ENCODE data around the gene PPP6R2.

The PPP6R2 gene

DNA sequence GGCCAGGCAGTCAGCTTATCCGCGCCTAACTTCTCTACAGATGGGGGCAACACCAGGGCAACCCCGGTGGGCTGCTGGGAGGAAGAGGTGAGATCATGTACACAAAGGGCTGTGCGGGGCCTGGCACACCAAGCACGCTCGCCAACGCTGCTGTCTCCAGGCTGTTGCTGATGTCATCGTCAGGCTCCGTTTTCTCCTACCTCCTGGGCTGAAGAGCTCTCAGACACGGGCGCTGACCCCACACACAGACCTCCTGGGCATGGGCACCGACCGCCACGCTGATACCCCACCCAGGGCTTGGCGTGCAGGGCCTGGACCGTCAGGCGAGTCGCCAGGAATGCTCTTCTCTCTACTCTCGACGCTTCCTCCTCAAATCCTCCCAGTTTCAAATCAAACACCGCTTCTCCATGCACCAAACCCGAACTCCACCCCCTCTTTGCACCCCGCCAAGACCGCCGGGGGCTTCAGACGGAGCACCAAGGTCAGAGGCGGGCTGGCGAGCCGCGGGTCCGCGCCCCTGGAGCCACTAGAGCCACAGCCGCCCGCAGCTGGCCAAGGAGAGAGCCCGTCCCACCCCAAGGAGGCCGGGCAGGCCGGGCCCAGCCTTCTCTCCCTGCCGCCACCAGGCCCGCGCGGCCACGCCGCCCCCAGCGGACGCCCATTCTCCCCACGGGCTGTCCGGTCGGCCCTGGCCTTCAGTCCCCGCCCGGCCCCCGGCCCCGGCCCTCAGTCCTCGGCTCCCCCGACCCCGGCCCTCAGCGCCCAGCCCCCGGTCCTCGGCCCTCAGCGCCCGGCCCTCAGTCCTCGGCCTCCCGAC, 130.9 kb downstream of the PPP6R2 start:
- no peak for DNase-seq

DNA sequence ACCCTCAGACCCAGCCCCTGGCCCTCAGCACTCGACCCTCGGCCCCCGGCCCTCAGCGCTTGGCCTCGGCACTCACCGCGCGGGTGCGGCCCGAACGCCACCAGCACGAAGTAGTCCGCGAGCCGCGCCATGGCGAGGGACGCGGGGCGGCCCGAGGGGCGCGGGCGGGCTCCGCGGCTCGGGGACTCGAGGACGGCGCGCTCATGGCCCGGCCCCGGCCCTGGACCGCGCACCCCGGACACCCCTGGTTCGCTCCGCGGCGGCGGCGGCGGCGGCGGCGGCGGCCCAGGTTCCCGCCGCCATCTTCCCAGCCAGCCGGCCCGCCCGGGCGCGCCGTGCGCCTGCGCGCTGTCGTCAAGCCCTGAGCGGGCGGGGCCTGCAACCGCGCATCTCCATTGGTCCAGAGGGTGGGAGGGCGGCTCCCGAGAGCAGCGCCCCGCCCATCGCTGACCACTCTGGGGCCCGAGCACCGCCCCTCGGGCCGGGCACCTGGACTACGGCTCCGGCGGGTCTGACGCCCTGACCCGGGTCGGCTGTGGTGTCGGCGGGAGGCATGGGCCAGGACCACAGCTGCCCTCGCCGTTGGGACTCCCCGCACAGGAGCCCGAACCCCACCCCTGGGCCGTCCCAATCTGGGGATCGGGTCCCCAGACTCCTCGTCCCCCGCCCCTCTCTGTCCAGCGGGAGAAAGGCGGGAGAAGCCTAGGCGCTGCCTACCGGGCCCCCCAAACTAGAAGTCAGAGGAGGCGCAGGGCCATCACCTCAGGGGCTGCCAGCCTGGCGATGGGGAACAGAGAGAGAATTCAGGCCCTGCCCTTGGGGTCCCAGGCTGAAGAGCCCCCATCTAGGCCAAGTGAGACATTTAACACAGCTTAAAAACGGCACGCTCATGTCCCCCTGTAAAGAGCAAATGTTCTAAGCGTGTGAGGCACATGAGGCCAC, 131.9 kb downstream of the PPP6R2 start, which contains the start of gene SBF1:
Gene SBF1, minus strand, starts transcription at position 326 of the 942 bp plus-strand sequence. Its CDS starts 195 bp downstream, at position 131.
- DNase-seq = peak; percentile 94

DNA sequence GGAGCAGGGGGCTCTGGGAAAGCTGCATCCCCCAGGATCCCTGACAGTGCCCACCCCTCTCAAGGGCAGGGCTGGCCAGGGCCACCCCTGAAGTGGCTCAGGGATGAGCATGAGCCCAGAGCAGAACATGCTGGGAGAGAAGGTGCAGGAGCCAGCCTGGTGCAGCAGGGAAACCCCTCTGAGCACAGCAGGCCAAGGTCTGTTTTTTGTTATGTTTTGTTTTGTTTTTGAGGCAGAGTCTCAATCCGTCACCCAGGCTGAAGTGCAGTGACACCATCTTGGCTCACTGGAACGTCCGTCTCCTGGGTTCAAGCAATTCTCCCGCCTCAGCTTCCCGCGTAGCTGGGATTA, 132.5 kb downstream of the PPP6R2 start:
- DNase-seq = no peak

DNA sequence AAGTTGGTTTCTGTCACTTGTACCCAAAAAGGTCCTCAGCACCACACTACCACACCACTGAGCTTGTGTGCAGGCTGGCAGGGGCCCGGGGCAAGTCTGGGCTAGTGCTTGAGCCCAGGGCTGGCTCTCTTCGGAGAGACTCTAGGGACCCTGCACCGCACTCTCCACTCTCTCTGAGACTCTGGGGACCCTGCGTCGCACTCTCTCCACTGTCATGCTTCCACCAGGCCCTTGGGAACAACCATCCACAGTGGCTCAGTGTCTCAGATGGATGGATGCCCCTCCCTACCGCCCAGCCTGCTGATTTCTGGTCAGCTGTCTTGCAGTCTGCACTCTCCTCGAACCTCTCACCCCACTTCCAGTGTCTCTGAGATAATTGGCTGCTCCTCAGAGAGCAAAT, 133.7 kb downstream of the PPP6R2 start:
- DNase-seq = no peak

DNA sequence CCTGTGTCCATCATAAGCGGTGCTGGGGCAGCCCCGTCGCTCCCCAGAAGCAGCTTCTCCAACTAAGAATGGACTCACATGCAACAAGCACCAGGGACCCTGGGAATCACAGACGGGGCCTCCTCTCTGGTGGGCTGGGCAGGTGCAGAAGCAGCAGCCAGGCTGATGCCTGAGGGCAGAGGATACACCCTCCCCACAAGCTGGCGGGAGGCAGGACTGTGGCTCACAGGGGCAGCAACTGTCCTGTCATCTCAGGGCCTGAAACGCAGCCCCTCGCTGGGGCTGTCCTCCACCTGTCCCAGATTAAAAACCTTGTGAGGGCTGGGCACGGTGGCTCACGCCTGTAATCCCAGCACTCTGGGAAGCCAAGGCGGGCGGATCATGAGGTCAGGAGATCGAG, 134.8 kb downstream of the PPP6R2 start:
- no peak for DNase-seq

DNA sequence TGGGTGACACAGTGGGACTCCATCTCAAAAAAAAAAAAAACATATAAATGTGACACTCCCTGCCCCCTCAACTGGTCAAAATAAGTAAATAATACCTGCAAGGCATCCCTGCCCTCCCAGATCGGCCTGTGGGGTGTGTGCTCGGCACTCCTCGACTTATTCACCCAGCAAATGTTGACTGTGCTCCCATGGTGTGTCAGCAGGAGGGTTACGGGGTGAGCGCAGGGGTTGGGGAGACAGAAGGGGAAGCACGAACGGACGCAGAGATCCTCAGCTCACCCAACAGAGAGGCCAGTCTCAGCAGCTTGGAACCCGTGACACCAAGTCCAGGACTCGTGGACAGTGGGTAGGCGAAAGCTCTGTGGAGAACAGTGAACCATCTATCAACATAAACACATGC, 136.6 kb downstream of the PPP6R2 start:
- no peak for DNase-seq

DNA sequence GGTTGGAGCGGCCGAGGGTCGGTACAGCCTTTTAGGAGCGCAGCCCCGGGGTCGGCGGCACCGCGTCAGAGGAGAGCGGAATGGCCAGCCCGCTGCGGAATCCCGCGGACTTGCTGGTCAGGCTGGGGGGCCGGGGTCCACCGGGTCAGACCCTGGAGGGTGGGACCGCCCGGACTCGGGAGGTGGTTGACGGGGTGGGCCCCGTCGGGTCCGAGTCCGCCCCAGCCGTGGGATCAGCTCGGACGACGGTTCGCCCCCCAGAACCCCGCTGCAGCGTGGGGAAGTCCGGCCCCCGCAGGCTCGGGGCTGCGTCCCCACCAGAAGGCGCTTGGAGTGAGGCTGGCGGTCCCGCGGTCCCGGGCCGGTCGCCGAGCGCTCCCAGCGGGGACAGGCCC, 137.9 kb downstream of the PPP6R2 start:
- DNase-seq = no peak

DNA sequence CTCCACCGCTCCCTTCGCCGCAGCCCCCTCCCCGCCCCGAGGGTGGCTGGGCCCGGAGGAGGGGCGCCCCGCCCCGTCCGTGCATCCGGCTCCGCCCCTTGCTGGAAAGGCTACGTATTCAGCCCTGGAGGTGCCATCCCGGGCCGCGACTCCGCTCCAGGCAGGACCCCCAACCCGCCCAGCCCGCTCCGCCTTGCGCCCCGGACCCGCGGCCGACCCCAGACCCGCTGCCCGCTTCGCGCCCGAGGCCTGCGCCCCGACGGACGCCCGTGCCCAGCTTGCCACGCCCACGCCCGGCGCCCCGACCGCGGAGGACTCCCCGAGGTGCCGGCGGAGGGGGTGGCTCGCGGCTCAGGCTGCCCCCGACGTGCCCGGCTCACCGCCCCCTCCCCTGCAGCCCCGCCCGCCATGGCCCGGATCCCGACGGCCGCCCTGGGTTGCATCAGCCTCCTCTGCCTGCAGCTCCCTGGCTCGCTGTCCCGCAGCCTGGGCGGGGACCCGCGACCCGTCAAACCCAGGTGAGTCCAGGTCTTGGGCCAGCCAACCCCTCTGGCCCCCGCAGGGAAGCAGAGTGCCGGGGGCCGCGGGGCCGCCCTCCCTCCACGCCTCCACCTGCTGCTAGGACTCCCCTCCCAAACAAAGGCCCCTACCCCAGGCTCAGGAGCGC, 138.4 kb downstream of the PPP6R2 start, which contains the start of gene ADM2:
Gene ADM2, plus strand, starts transcription at position 104 of the 667 bp plus-strand sequence. Its CDS starts 305 bp downstream, at position 409.
- DNase-seq = no peak

DNA sequence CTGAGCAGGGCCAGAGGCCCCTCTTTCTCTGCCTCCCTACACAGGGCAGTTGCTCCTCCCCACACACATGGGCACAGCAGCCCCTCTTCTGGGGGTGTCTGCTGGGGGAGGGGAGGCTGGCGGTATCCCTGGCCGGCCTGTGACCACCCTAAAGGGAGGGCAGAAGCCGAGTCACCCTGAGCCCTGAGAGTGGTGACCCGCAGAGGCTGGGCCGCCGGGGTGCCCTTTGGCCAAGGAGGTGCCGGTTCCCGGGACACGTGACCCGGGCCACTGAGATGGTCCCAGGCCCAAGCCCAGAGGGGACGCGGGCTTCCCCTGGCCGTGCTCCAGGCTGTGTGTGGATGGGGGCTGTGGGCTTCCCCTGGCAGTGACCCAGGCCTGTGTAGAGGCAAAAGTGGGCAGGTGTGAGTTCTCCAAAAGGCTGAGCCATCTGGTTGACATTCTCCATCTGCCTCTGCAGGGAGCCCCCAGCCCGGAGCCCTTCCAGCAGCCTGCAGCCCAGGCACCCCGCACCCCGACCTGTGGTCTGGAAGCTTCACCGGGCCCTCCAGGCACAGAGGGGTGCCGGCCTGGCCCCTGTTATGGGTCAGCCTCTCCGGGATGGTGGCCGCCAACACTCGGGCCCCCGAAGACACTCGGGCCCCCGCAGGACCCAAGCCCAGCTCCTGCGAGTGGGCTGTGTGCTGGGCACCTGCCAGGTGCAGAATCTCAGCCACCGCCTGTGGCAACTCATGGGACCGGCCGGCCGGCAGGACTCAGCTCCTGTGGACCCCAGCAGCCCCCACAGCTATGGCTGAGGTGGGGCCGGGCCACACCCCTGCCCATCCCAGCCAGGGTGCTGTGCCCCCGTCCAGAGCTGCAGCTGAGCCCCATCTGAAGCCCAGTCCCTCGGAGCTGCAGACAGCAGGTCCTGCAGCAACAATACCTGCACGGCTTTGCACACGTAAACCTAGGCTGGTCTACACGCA, 139.3 kb downstream of the PPP6R2 start:
- no peak for DNase-seq

DNA sequence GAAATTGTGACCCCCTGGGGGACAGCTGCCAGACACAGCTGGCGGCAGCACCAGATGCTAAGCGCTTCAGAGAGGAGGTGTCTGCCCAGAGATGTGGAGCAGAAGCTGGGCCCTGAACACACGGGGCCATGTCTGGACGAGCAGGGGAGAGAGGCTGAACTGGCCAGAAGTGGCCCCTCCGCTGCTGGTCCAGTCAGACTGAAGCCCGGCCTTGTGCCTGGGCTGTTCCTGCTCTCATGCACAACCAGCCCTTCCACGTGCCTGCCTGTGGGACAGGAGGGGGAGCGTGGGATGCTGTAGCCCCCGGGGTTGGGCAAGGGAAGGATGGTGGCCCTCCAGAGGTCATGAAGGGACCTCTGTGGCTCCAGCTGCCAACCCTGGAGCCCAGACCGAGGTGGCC, 140.0 kb downstream of the PPP6R2 start:
- no peak for DNase-seq

DNA sequence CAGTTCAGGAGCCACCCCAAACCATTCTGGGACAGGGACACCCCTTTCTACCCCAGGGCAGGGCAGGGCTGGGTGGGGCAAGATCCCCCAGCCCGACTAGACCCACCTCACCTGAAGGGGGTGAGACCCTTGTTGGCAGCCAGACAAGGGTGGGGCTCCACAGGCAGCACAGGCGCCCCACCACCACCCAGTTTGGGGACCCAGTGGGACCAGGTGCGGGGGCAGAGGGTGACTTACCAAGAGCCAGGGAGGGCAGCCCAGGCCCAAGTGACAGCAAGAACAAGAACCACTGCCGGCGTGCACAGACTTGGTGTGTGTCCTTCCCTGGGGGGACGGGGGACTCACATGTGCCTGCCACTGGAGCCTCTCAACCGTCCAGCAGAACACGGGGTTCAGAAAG, 140.4 kb downstream of the PPP6R2 start:
- no peak for DNase-seq

DNA sequence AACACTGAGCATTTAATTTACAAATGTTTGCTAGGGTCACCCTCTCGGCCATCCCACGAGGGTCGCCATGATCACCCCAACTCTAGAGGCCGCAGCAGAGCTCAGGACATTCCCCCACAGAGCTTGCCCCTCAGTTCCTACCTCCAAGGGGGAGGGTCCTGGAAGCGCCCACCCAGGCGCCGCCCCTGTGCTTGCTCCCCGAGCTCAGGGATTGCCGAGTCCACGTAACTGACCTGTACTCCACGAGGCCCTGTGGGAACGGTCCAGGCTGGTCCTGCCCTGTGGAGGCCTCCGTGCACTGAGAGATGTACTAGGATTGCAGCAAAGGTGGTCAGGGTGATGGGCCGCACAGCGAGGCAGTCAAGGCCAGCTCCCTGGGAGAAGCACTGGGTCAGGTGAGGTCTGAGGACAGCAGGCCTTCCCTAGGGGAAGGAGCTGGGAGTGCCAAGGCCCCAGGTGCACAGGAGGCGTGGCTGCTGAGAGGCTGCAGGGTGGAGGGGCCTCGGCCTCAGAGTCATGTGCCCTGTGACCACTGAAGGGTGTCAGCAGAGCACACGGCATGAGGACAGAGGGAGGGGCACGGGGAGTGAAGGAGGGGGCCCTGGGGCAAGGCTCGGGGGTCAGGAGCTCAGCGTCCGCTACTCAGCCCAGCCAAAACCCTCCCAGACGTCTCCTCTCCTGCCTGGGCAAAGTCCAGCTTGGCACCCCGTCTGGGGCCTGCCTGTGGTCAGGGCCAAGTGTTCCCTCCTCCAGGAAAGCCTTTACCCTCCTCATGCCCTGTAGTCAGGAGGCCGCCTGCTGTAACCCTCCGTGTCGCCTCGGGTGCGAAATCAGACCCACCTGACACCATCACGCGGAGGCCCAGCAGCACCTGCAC, 141.1 kb downstream of the PPP6R2 start:
- DNase-seq = no peak

DNA sequence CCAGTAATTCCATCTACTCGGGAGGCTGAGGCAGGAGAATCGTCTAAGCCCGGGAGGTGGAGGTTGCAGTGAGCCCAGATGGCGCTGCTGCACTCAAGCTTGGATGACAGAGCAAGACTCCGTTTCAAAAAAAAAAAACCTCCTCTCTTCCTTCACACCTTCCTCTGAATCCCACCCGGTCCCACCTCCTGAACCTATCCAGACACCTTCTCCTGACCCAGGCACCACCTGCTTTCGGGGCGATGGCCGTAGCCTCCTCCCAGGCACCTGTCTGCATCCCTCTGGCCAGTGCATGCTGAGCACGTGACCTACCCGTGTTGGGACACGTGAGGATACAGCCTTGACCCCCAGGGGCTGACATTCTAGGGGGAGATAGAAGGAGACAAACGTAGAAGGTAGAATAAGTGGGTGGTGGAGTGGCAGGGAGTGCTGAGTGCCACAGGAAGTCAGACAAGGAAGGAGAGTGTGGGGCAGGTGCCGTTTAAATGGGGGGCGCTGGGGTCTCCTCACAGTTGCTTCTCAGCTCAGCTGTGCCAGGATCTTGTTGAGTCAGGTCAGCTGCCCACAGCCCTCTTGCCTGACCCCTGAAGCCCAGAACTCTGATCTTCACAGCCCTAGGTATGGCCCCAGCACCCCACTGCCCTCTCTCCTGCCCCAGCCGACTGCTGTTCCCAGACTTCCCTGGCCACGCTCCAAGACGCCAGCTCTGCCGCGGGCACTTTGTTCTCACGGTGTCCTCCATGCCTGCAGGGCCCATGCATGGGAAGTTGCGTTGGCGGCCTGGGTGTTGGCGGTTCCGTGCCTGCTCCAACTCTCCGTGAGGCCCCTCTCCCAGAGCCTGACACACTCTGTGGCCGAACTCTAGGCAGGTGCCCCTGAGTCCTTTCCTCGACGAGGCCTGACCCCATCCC, 142.3 kb downstream of the PPP6R2 start:
- DNase-seq = no peak

DNA sequence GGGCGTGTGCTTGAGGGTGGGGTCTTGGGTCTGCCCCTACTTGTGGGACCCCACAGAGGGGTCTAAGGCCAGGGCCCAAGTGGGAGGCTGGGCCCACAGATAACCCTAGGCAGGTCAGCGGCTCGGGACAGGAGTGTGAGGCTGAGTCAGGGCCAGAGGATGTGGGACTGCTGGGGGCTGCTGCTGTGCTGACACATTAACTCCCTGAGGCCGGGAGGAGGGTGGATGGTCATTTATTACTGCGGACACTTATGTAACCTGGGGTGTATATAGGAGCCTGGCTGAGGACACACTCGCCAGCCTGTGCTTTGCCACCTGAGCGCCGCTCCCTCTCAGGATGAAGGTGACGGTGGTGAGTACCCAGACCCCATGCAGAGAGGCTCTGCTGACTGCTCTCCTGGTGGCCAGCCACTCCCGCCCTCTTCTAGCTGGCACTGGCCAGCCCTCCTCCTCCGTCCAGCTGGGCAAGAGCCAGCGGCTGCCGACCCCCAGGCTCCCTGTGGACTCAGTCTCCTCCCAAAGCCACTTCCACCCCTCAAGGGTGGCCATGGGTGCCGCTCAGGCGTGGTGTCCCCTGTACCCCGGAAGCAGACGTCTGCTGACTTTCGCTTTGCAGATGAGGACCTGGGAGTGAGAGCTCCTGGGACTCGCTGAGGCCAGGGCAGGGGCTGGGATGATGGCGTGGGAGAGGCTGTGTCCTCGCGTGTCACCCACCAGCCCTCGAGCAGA, 143.6 kb downstream of the PPP6R2 start, which contains the start of gene MIOX:
Gene MIOX, plus strand, starts transcription at position 299 of the 729 bp plus-strand sequence. Its CDS starts 39 bp downstream, at position 338.
- no peak for DNase-seq

DNA sequence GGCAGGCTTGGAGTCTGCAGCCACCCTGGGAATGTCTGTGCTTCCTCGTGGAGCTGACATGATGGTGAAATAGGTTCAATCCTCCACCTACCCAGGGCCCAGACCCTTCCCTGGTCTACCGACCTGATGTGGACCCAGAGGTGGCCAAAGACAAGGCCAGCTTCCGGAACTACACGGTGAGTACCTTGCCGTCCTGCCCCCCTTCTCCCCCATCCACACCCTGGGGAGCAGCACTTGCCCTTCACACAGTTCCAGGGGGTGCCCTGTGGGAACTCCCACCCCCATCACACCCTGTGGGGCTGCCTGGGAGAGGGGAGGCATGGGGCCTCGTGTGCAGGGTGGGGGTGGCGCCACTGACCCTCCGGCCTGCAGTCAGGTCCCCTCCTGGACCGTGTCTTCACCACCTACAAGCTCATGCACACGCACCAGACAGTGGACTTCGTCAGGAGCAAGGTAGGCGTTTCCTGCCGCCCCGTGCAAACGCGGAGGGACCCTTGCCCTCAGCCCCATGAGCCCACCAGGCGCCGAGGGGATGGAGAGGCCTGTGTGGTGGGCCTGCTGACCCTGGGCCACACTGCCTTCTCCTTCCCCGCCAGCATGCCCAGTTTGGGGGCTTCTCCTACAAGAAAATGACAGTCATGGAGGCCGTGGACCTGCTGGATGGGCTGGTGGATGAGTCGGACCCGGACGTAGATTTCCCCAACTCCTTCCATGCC, 144.3 kb downstream of the PPP6R2 start:
- DNase-seq = no peak

DNA sequence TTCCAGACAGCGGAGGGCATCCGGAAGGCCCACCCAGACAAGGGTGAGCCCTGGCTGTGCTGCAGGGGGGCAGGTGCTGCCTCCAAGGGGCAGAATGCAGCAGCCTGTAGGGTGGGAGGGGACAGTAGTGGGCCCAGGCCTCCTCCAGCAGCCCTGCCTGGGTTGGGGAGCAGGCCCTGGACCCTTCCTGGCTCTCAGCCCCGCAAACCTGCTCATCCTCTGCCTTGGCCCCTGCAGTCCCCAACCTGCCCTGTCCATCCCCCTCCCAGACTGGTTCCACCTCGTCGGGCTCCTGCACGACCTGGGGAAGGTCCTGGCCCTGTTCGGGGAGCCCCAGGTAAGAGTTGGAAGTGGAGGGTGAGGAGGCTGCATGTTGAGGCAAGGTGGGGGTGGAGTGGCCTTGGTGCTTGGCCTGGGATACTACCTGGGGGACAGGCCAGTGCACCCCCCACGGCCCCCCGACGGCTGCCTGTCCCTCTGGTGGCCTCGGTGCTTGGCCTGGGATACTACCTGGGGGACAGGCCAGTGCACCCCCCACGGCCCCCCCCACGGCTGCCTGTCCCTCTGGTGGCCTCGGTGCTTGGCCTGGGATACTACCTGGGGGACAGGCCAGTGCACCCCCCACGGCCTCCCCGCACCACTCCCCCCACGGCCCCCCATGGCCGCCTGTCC, 145.0 kb downstream of the PPP6R2 start:
- DNase-seq = no peak

DNA sequence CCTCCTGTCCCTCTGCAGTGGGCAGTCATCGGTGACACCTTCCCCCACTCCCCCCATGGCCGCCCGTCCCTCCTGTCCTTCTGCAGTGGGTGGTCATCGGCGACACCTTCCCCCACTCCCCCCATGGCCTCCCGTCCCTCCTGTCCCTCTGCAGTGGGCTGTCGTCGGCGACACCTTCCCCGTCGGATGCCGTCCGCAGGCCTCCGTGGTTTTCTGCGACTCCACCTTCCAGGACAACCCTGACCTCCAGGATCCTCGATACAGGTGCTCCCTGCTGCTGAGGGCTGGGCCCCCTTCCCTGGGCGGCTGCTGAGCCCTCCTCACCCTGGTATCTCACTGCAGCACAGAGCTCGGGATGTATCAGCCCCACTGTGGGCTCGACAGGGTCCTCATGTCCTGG, 145.8 kb downstream of the PPP6R2 start:
- no peak for DNase-seq
